H1 (cell line): Measurements from ENCODE around the gene UBE2J1. TPM values are rescaled to one million over a fixed set of nuclear protein-coding genes. Genes with fewer than 3 reads are reported as not detected.

ENCODE experiments used
- KDM4A ChIP-seq: IDR thresholded peaks from one replicate; pipeline ENCODE4 v1.7.1; 2012; ENCODE audit warnings: low read depth, mild to moderate bottlenecking, moderate library complexity, low read length, inconsistent platforms; ENCODE audit not compliant: severe bottlenecking
- polyA plus RNA-seq, 7 experiments: library from polyadenylated mRNA; depleted of rRNA in 3 of 7; stranded (reverse) in 5 of 7; unstranded in 2 of 7; fragments of >200 nt in 5 of 7; fragments of 200-250 nt in 2 of 7; gene quantifications; 1 replicate in 5 of 7; 2 replicates in 1 of 7; 4 replicates in 1 of 7; pipeline versions ENCODE4 v1.2.1 to v1.2.3, GENCODE V29; 2011 to 2013; ENCODE audit warnings: missing spikeins in 2 of 7, mixed read lengths in 2 of 7
- total RNA-seq: library from RNA; stranded (reverse); fragmentation: NEBNext Ultra II Directional; extraction: Animal tissue kit (Norgen Biotek cat#: 25700); gene quantifications from 2 replicates; pipeline ENCODE4 v1.2.1, GENCODE V29; 2021

UBE2J1 gene
- total and polyA plus RNA-seq, 2 of the 8 experiments (the other 6 are each of a cell fraction or from before 2014, with no cell fraction given), result 8.5 to 15.2 TPM

- no peak for TF ChIP-seq KDM4A
These were observed 69.8 kb downstream of the UBE2J1 start (continued) for GRCh38 chr6:89282749-89283148.
